HepG2 (cell line): Measurements from ENCODE around the gene ZNF217. TPM values are rescaled to one million over a fixed set of nuclear protein-coding genes. Genes with fewer than 3 reads are reported as not detected.

Source experiments
- ATAD3A ChIP-seq: sonication (generic); formaldehyde crosslinking; IDR thresholded peaks from 2 replicates; pipeline ENCODE4 v1.4.0; 2020; ENCODE audit warnings: missing genetic modification reagents
- CAMTA2 ChIP-seq: sonication (generic); formaldehyde crosslinking; IDR thresholded peaks from 2 replicates; pipeline ENCODE4 v1.4.0; 2020; ENCODE audit warnings: mild to moderate bottlenecking, missing genetic modification reagents, borderline replicate concordance
- GLI4 ChIP-seq: sonication (generic); formaldehyde crosslinking; IDR thresholded peaks from 2 replicates; pipeline ENCODE4 v1.5.1; 2020; ENCODE audit warnings: missing genetic modification reagents, mild to moderate bottlenecking, moderate library complexity, borderline replicate concordance
- MAF1 ChIP-seq: sonication (generic); formaldehyde crosslinking; IDR thresholded peaks from 2 replicates; pipeline ENCODE4 v1.5.0; 2020; ENCODE audit warnings: missing genetic modification reagents, borderline replicate concordance
- MED1 ChIP-seq: sonication (generic); formaldehyde crosslinking; IDR thresholded peaks from 2 replicates; pipeline ENCODE4 v1.4.0; 2020; ENCODE audit warnings: missing genetic modification reagents
- NKX3-1 ChIP-seq: sonication (generic); formaldehyde crosslinking; IDR thresholded peaks from 2 replicates; pipeline ENCODE4 v1.5.0; 2020; ENCODE audit warnings: missing genetic modification reagents
- SETDB1 ChIP-seq: sonication (generic); formaldehyde crosslinking; IDR thresholded peaks from 2 replicates; pipeline ENCODE4 v1.5.1; 2020; ENCODE audit warnings: missing genetic modification reagents, mild to moderate bottlenecking, borderline replicate concordance
- ZBTB43 ChIP-seq: sonication (generic); formaldehyde crosslinking; conservative IDR thresholded peaks from 2 replicates; pipeline ENCODE4 v1.4.0; 2020; ENCODE audit warnings: missing genetic modification reagents
- ZNF10 ChIP-seq: sonication (generic); formaldehyde crosslinking; IDR thresholded peaks from 2 replicates; pipeline ENCODE4 v1.4.0; 2020; ENCODE audit warnings: mild to moderate bottlenecking, low read depth, missing genetic modification reagents, borderline replicate concordance
- ZNF17 ChIP-seq: sonication (generic); formaldehyde crosslinking; IDR thresholded peaks from 2 replicates; pipeline ENCODE4 v1.5.0; 2020; ENCODE audit warnings: mild to moderate bottlenecking, missing genetic modification reagents
- ZNF260 ChIP-seq: sonication (generic); formaldehyde crosslinking; IDR thresholded peaks from 2 replicates; pipeline ENCODE4 v1.4.0; 2020; ENCODE audit warnings: missing genetic modification reagents, low read depth, mild to moderate bottlenecking, borderline replicate concordance
- ZNF407 ChIP-seq: sonication (generic); formaldehyde crosslinking; IDR thresholded peaks from one replicate; pipeline ENCODE4 v1.5.1; 2020; ENCODE audit warnings: mild to moderate bottlenecking, missing genetic modification reagents; ENCODE audit errors: not compliant biosample characterization
- ZNF777 ChIP-seq: sonication (generic); formaldehyde crosslinking; IDR thresholded peaks from 2 replicates; pipeline ENCODE4 v1.4.0; 2020; ENCODE audit warnings: missing genetic modification reagents
- ZNF780A ChIP-seq: sonication (generic); formaldehyde crosslinking; IDR thresholded peaks from 2 replicates; pipeline ENCODE4 v1.8.0; 2022; ENCODE audit warnings: mild to moderate bottlenecking, missing genetic modification reagents, moderate library complexity
- ZSCAN22 ChIP-seq: sonication (generic); formaldehyde crosslinking; IDR thresholded peaks from 2 replicates; pipeline ENCODE4 v1.4.0; 2020; ENCODE audit warnings: mild to moderate bottlenecking, missing genetic modification reagents
- polyA plus RNA-seq, 8 experiments: library from polyadenylated mRNA; depleted of rRNA in 3 of 8; stranded (reverse) in 7 of 8; unstranded in 1 of 8; fragments of >200 nt; fragmentation: Illumina TruSeq in 4 of 8; extraction: Trizol in 4 of 8; gene quantifications; 2 replicates each; pipeline versions ENCODE4 v1.2.1 to v1.2.3, GENCODE V29; 2011 to 2016; ENCODE audit warnings: low read depth in 4 of 8, missing spikeins in 1 of 8, mixed read lengths in 1 of 8; ENCODE audit not compliant: insufficient read depth in 1 of 8
- total RNA-seq, 5 experiments: library from RNA; depleted of rRNA; stranded (reverse); fragments of >200 nt; fragmentation: Illumina TruSeq; extraction: Trizol; gene quantifications; 2 replicates each; pipeline ENCODE4 v1.2.3, GENCODE V29; 2016; ENCODE audit warnings: low read depth in 1 of 5
- TF ChIP-seq, protein P1 (sequence below): sonication (generic); formaldehyde crosslinking; IDR thresholded peaks from 2 replicates; pipeline ENCODE4 v1.8.1; 2022; ENCODE audit warnings: mild to moderate bottlenecking, missing genetic modification reagents
- TF ChIP-seq, protein P2 (sequence below): fragments of 450-650 bp; IDR thresholded peaks from 2 replicates; pipeline ENCODE4 v1.6.1; 2017

ZNF217 gene
- total and polyA plus RNA-seq, 2 of the 13 experiments (the other 11 are each of a cell fraction or from before 2014, with no cell fraction given): 22.3 to 29.8 TPM

GRCh38 chr20:53579581-53580375, 13.9 kb downstream of the ZNF217 start (continued):
- TF ChIP-seq ZBTB43 (CRISPR knock-in tag) (peak; percentile 89), ATAD3A (CRISPR knock-in tag) (no peak), MAF1 (CRISPR knock-in tag) (no peak), CAMTA2 (CRISPR knock-in tag) (no peak), SETDB1 (CRISPR knock-in tag) (no peak), NKX3-1 (CRISPR knock-in tag) (peak; percentile 86; the same call in 1 of the 2 replicates), ZSCAN22 (CRISPR knock-in tag) (no peak; the same call in 1 of the 2 replicates), ZNF777 (no peak; the same call in 1 of the 2 replicates), ZNF17 (no peak), ZNF407 (CRISPR knock-in tag) (no peak), ZNF260 (CRISPR knock-in tag) (no peak), MED1 (CRISPR knock-in tag) (peak; percentile 99), GLI4 (CRISPR knock-in tag) (0 out of 2 replicates have a peak, but pooled peaks have one; percentile 51), ZNF10 (no peak), ZNF780A (peak; percentile 41)
- TF ChIP-seq, protein P1, sequence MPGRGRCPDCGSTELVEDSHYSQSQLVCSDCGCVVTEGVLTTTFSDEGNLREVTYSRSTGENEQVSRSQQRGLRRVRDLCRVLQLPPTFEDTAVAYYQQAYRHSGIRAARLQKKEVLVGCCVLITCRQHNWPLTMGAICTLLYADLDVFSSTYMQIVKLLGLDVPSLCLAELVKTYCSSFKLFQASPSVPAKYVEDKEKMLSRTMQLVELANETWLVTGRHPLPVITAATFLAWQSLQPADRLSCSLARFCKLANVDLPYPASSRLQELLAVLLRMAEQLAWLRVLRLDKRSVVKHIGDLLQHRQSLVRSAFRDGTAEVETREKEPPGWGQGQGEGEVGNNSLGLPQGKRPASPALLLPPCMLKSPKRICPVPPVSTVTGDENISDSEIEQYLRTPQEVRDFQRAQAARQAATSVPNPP: peak; percentile 85; the same call in 1 of the 2 replicates
- TF ChIP-seq, protein P2, sequence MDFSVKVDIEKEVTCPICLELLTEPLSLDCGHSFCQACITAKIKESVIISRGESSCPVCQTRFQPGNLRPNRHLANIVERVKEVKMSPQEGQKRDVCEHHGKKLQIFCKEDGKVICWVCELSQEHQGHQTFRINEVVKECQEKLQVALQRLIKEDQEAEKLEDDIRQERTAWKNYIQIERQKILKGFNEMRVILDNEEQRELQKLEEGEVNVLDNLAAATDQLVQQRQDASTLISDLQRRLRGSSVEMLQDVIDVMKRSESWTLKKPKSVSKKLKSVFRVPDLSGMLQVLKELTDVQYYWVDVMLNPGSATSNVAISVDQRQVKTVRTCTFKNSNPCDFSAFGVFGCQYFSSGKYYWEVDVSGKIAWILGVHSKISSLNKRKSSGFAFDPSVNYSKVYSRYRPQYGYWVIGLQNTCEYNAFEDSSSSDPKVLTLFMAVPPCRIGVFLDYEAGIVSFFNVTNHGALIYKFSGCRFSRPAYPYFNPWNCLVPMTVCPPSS: no peak
